Measurements from ENCODE around the gene ARID1B.
A peak's percentile ranks its signal among the peaks of the same experiment; 100 is the strongest.

ARID1B gene

DNA sequence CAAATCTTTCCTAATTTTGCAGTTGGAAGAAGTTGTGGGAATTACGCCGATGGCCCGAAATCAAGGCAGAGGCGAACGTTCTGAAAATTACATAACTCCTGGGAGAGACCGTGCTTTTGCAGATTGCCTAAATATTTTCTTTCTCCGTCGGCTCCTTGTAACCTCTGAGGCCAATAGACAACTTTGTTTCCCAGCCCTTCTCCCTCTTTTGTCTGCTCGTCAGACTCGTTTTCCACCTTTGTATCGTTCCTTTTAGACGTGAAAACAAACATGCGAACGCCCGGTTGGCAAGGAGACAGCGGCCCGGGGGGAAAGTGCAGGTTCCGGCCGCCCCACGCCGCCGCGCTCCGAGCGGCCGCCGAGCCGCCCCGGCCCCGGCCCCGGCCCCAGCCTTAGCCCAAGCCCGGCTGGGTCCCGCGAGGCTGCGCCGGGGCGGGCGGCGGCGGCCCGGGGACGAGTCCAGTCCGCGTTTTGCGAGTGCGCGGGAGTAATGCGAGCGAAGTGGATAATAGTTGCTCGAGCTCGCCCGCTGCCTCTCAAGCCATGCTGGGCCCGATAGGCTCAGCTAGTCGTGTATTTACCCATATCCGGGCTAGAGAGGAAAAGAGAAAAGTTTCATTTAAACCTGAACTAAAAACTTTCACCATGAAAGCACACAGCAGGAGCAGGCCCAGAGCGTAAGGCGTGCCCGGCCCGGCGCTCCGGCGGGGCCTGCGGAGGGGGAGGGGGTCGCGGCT, at the start of gene ARID1B (continued):
- TF ChIP-seq, protein P1, sequence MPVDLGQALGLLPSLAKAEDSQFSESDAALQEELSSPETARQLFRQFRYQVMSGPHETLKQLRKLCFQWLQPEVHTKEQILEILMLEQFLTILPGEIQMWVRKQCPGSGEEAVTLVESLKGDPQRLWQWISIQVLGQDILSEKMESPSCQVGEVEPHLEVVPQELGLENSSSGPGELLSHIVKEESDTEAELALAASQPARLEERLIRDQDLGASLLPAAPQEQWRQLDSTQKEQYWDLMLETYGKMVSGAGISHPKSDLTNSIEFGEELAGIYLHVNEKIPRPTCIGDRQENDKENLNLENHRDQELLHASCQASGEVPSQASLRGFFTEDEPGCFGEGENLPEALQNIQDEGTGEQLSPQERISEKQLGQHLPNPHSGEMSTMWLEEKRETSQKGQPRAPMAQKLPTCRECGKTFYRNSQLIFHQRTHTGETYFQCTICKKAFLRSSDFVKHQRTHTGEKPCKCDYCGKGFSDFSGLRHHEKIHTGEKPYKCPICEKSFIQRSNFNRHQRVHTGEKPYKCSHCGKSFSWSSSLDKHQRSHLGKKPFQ (tag by site-specific recombination; IDR thresholded peaks at IDR 0.05), result no peak
- TF ChIP-seq TRIM28 (IDR thresholded peaks at IDR 0.05; ENCODE audit: borderline replicate concordance, low read length) (no peak), OVOL3 (tag by site-specific recombination; IDR thresholded peaks at IDR 0.05) (no peak), HOXA7 (CRISPR knock-in tag; IDR thresholded peaks at IDR 0.05; ENCODE audit: borderline replicate concordance) (no peak), PRDM10 (tag by site-specific recombination; IDR thresholded peaks at IDR 0.05) (0 out of 2 replicates have a peak, but pooled peaks have one; percentile 48), SP3 (tag by site-specific recombination; IDR thresholded peaks at IDR 0.05) (0 out of 2 replicates have a peak, but pooled peaks have one; percentile 19), ZEB2 (tag by site-specific recombination; IDR thresholded peaks at IDR 0.05) (peak; percentile 52; the same call in 1 of the 2 replicates), ZNF747 (tag by site-specific recombination; IDR thresholded peaks at IDR 0.05) (no peak)

GRCh38 chr6:156727715-156728385, 49.3 kb upstream of the ARID1B start:
- CTCF ChIA-PET, result interaction anchor here (1.0 to 2.1 kb wide), 2 partner anchors 14 to 25 kb away, joined by 6 to 11 read pairs; no protein-coding TSS in a partner anchor
- Histone ChIP-seq H3K27ac (ENCODE audit: extremely low read depth, low read depth, low read length) (no peak overlapping the region), H3K4me1 (ENCODE audit: control insufficient read depth, insufficient read depth, low read length) (peaks cover 4% of the 10 kb centered on the region; the same call in 1 of the 2 replicates), H3K4me3 (ENCODE audit: low read depth, low read length) (no peak overlapping the region), H3K9me3 (ENCODE audit: control insufficient read depth, insufficient read depth, low read depth, low read length) (no peaks in the 10 kb centered on the region), H3K36me3 (ENCODE audit: control insufficient read depth in 2 of 2, insufficient read depth in 1 of 2, low read length in 2 of 2) (no peaks in the 10 kb centered on the region)
- TF ChIP-seq SP3 (tag by site-specific recombination; IDR thresholded peaks at IDR 0.05), result no peak
- no peak for TF ChIP-seq ZNF792 (tag by site-specific recombination; IDR thresholded peaks at IDR 0.05)
- no peak for TF ChIP-seq ZNF501 (tag by site-specific recombination; IDR thresholded peaks at IDR 0.05)
- TF ChIP-seq, protein P2, sequence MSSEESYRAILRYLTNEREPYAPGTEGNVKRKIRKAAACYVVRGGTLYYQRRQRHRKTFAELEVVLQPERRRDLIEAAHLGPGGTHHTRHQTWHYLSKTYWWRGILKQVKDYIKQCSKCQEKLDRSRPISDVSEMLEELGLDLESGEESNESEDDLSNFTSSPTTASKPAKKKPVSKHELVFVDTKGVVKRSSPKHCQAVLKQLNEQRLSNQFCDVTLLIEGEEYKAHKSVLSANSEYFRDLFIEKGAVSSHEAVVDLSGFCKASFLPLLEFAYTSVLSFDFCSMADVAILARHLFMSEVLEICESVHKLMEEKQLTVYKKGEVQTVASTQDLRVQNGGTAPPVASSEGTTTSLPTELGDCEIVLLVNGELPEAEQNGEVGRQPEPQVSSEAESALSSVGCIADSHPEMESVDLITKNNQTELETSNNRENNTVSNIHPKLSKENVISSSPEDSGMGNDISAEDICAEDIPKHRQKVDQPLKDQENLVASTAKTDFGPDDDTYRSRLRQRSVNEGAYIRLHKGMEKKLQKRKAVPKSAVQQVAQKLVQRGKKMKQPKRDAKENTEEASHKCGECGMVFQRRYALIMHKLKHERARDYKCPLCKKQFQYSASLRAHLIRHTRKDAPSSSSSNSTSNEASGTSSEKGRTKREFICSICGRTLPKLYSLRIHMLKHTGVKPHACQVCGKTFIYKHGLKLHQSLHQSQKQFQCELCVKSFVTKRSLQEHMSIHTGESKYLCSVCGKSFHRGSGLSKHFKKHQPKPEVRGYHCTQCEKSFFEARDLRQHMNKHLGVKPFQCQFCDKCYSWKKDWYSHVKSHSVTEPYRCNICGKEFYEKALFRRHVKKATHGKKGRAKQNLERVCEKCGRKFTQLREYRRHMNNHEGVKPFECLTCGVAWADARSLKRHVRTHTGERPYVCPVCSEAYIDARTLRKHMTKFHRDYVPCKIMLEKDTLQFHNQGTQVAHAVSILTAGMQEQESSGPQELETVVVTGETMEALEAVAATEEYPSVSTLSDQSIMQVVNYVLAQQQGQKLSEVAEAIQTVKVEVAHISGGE (tag by site-specific recombination; conservative IDR thresholded peaks at IDR 0.05; ENCODE audit: low read depth), result no peak
- no peak for TF ChIP-seq BCL11A (tag by site-specific recombination; IDR thresholded peaks at IDR 0.05; ENCODE audit: low read depth)
- TF ChIP-seq ZNF266 (tag by site-specific recombination; IDR thresholded peaks at IDR 0.05; ENCODE audit: low read depth), result no peak
- no peak for TF ChIP-seq KLF9 (tag by site-specific recombination; IDR thresholded peaks at IDR 0.05; ENCODE audit: low read depth)
- TF ChIP-seq PRDM2 (tag by site-specific recombination; IDR thresholded peaks at IDR 0.05; ENCODE audit: borderline replicate concordance), result no peak
- TF ChIP-seq ZNF624 (tag by site-specific recombination; IDR thresholded peaks at IDR 0.05), result no peak
- no peak for TF ChIP-seq ZNF311 (tag by site-specific recombination; IDR thresholded peaks at IDR 0.05; ENCODE audit: borderline replicate concordance)
- POLR2A ChIA-PET, result no interaction called here

All from HEK293 (cell line).